GM23338 (cell line): ENCODE measurements around the gene COL4A1. TPM values are rescaled to one million over a fixed set of nuclear protein-coding genes. Genes with fewer than 3 reads are reported as not detected.

Experiments
- ATAC-seq: fragments of 200-7000 bp; cut with Tn5 transposase; 3 replicates; pipeline ENCODE4 v1.9.1; 2020
- DNase-seq: peaks from one replicate; pipeline ENCODE4 v3.0.0-alpha.2; 2015; ENCODE audit warnings: low spot score
- H2AFZ ChIP-seq: fragments of 200-600 bp; sonication (generic); 2 replicates; pipeline ENCODE4 v1.8.0; 2016; ENCODE audit warnings: antibody characterized with exemption, mild to moderate bottlenecking, moderate library complexity
- H3F3A ChIP-seq: fragments of 200-600 bp; sonication (generic); replicated peaks from 2 replicates; pipeline ENCODE4 v1.8.0; 2017; ENCODE audit warnings: antibody characterized with exemption, mixed run types, low read depth
- H3K27ac ChIP-seq: fragments of 200-600 bp; sonication (generic); 2 replicates; pipeline ENCODE4 v1.6.1; 2016; ENCODE audit warnings: low read depth
- H3K27me3 ChIP-seq: fragments of 200-600 bp; sonication (generic); 2 replicates; pipeline ENCODE4 v1.8.0; 2016; ENCODE audit warnings: mild to moderate bottlenecking, mixed run types, moderate library complexity; ENCODE audit not compliant: insufficient read depth
- H3K36me3 ChIP-seq: fragments of 200-600 bp; sonication (generic); 2 replicates; pipeline ENCODE4 v1.8.0; 2016; ENCODE audit warnings: mild to moderate bottlenecking; ENCODE audit not compliant: insufficient read depth
- H3K4me1 ChIP-seq: fragments of 200-600 bp; sonication (generic); 2 replicates; pipeline ENCODE4 v1.8.0; 2016; ENCODE audit warnings: mild to moderate bottlenecking, moderate library complexity; ENCODE audit not compliant: insufficient read depth
- H3K4me2 ChIP-seq: fragments of 200-600 bp; sonication (generic); 2 replicates; pipeline ENCODE4 v1.7.1; 2017; ENCODE audit warnings: mixed run types
- H3K4me3 ChIP-seq: fragments of 200-600 bp; sonication (generic); 2 replicates; pipeline ENCODE4 v1.6.1; 2016; ENCODE audit warnings: mixed run types
- H3K79me2 ChIP-seq: fragments of 200-600 bp; sonication (generic); replicated peaks from 2 replicates; pipeline ENCODE4 v1.8.0; 2017; ENCODE audit warnings: mild to moderate bottlenecking; ENCODE audit not compliant: insufficient read depth
- H3K9me2 ChIP-seq: fragments of 200-600 bp; sonication (generic); 2 replicates; pipeline ENCODE4 v1.8.0; 2017; ENCODE audit not compliant: insufficient read depth
- H4K20me1 ChIP-seq: fragments of 200-600 bp; sonication (generic); replicated peaks from 2 replicates; pipeline ENCODE4 v1.8.0; 2017; ENCODE audit warnings: mild to moderate bottlenecking; ENCODE audit not compliant: insufficient read depth
- H3K27ac Mint-ChIP-seq: 2 replicates; pipeline ENCODE4 v1.8.0; 2020; ENCODE audit warnings: inconsistent platforms, mild to moderate bottlenecking, moderate library complexity, mixed read lengths
- H3K27me3 Mint-ChIP-seq: 3 replicates; pipeline ENCODE4 v1.8.0; 2022; ENCODE audit warnings: low read depth, mild to moderate bottlenecking, moderate library complexity, mixed read lengths, inconsistent platforms; ENCODE audit not compliant: insufficient read depth, poor library complexity
- H3K36me3 Mint-ChIP-seq: 3 replicates; pipeline ENCODE4 v1.8.0; 2021; ENCODE audit warnings: low read depth, mild to moderate bottlenecking, inconsistent platforms, moderate library complexity, mixed read lengths
- H3K4me1 Mint-ChIP-seq: 3 replicates; pipeline ENCODE4 v1.8.0; 2020; ENCODE audit warnings: mild to moderate bottlenecking, inconsistent platforms, mixed read lengths
- H3K4me3 Mint-ChIP-seq: 3 replicates; pipeline ENCODE4 v1.8.0; 2021; ENCODE audit warnings: moderate library complexity, mild to moderate bottlenecking, inconsistent platforms, mixed read lengths
- H3K9me3 Mint-ChIP-seq: 3 replicates; pipeline ENCODE4 v1.8.0; 2020; ENCODE audit warnings: moderate library complexity, mild to moderate bottlenecking, inconsistent platforms, mixed read lengths
- CREB1 ChIP-seq: fragments of 250-450 bp; sonication (Bioruptor Pico); IDR thresholded peaks from 2 replicates; pipeline ENCODE4 v1.5.0; 2020; ENCODE audit warnings: low read depth, mild to moderate bottlenecking, moderate library complexity
- EZH2 ChIP-seq: fragments of 200-600 bp; sonication (generic); IDR thresholded peaks from one replicate; pipeline ENCODE4 v1.8.0; 2017; ENCODE audit warnings: antibody characterized with exemption, mild to moderate bottlenecking, low read depth; ENCODE audit not compliant: unreplicated experiment
- EZH2phosphoT487 ChIP-seq: fragments of 200-600 bp; sonication (generic); IDR thresholded peaks from one replicate; pipeline ENCODE4 v1.8.1; 2018; ENCODE audit warnings: antibody characterized with exemption; ENCODE audit not compliant: unreplicated experiment
- JUNB ChIP-seq: IDR thresholded peaks from one replicate; pipeline ENCODE4 v1.6.1; 2016; ENCODE audit warnings: antibody characterized with exemption; ENCODE audit not compliant: unreplicated experiment
- NANOG ChIP-seq: IDR thresholded peaks from 2 replicates; pipeline ENCODE4 v1.6.1; 2016; ENCODE audit warnings: antibody characterized with exemption, borderline replicate concordance
- POLR2AphosphoS5 ChIP-seq: IDR thresholded peaks from 2 replicates; pipeline ENCODE4 v1.6.1; 2016; ENCODE audit warnings: antibody characterized with exemption, low read depth
- REST ChIP-seq: IDR thresholded peaks from one replicate; pipeline ENCODE4 v1.6.1; 2018; ENCODE audit warnings: antibody characterized with exemption; ENCODE audit not compliant: unreplicated experiment
- STAT1 ChIP-seq: IDR thresholded peaks from one replicate; pipeline ENCODE4 v1.6.1; 2016; ENCODE audit warnings: antibody characterized with exemption; ENCODE audit not compliant: unreplicated experiment
- ZNF114 ChIP-seq: fragments of 250-450 bp; sonication (Bioruptor Pico); IDR thresholded peaks from 2 replicates; pipeline ENCODE4 v1.5.0; 2020; ENCODE audit warnings: mild to moderate bottlenecking, moderate library complexity
- ZNF331 ChIP-seq: fragments of 250-450 bp; sonication (Bioruptor Pico); IDR thresholded peaks from 2 replicates; pipeline ENCODE4 v1.5.0; 2020; ENCODE audit warnings: low read depth, mild to moderate bottlenecking, moderate library complexity
- polyA plus RNA-seq: library from polyadenylated mRNA; unstranded; fragments of >200 nt; fragmentation: Nextera tagmentation; extraction: Ambion mirVana; gene quantifications from 2 replicates; pipeline ENCODE4 v1.2.1, GENCODE V29; 2016
- total RNA-seq: library from RNA; depleted of rRNA; stranded (reverse); fragments of >200 nt; shearing (Covaris generic); gene quantifications from 2 replicates; pipeline ENCODE4 v1.2.3, GENCODE V29; 2014

The COL4A1 gene
- total and polyA plus RNA-seq, 2 experiments from 2014 or later: 39.1 to 110 TPM

- no peak overlapping the region for H3K27ac ChIP-seq
- no peaks in the 10 kb centered on the region for H3K79me2 ChIP-seq
- no peaks in the 10 kb centered on the region for H3K27me3 Mint-ChIP-seq
- H3K36me3 ChIP-seq: peaks cover 23% of the 10 kb centered on the region
- H3F3A ChIP-seq: no peaks in the 10 kb centered on the region
- H3K36me3 Mint-ChIP-seq: peaks cover 25% of the 10 kb centered on the region
- no peaks in the 10 kb centered on the region for H3K4me1 ChIP-seq
- H3K9me3 Mint-ChIP-seq: no peaks in the 10 kb centered on the region; the same call in 2 of the 3 replicates
- no peak overlapping the region for H2AFZ ChIP-seq
- no peak overlapping the region for H3K27ac Mint-ChIP-seq
- no peak overlapping the region for H3K4me3 Mint-ChIP-seq
- TF ChIP-seq EZH2phosphoT487: no peak
- no peak for TF ChIP-seq REST
- no peak for TF ChIP-seq JUNB
- no peak for TF ChIP-seq ZNF331
- no peak for TF ChIP-seq NANOG
- TF ChIP-seq STAT1: no peak
- no peak for TF ChIP-seq ZNF114 (CRISPR knock-in tag)
- no peak for TF ChIP-seq CREB1
- ATAC-seq: no peak
- H3K4me1 Mint-ChIP-seq: no peaks in the 10 kb centered on the region; the same call in 2 of the 3 replicates
- H3K4me3 ChIP-seq: no peak overlapping the region
- H4K20me1 ChIP-seq: no peaks in the 10 kb centered on the region
- no peaks in the 10 kb centered on the region for H3K27me3 ChIP-seq
- DNase-seq: no peak
- no peaks in the 10 kb centered on the region for H3K9me2 ChIP-seq
- H3K4me2 ChIP-seq: no peak overlapping the region
Measured at GRCh38 chr13:110168999-110169933, 137.7 kb downstream of the COL4A1 start.

GRCh38 chr13:110166598-110166997, 140.4 kb downstream of the COL4A1 start:
- peaks cover 4% of the 10 kb centered on the region; the same call in 1 of the 2 replicates for H3K36me3 ChIP-seq
- ATAC-seq: no peak
- H3K27ac ChIP-seq: no peak overlapping the region
- no peak for DNase-seq
- no peaks in the 10 kb centered on the region for H3K4me1 ChIP-seq
- H3K4me3 ChIP-seq: no peak overlapping the region
- no peaks in the 10 kb centered on the region for H4K20me1 ChIP-seq
- no peak overlapping the region for H2AFZ ChIP-seq
- no peaks in the 10 kb centered on the region for H3K9me2 ChIP-seq
- Mint-ChIP-seq H3K4me1 (no peaks in the 10 kb centered on the region; the same call in 2 of the 3 replicates), H3K4me3 (no peak overlapping the region), H3K27ac (no peak overlapping the region), H3K9me3 (no peaks in the 10 kb centered on the region), H3K27me3 (no peaks in the 10 kb centered on the region), H3K36me3 (peaks cover 5% of the 10 kb centered on the region; the same call in 2 of the 3 replicates)
- H3K4me2 ChIP-seq: no peak overlapping the region
- no peaks in the 10 kb centered on the region for H3K79me2 ChIP-seq
- H3F3A ChIP-seq: no peaks in the 10 kb centered on the region
- no peaks in the 10 kb centered on the region for H3K27me3 ChIP-seq
- TF ChIP-seq POLR2AphosphoS5 (no peak), REST (no peak), ZNF114 (CRISPR knock-in tag) (no peak), JUNB (no peak), EZH2 (no peak)
